ENCODE data around the gene ATP5F1C. TPM values are rescaled to one million over a fixed set of nuclear protein-coding genes. Genes with fewer than 3 reads are reported as not detected.

The ATP5F1C gene
- total RNA-seq, 1 experiment from 2014 or later = 288 TPM

DNA sequence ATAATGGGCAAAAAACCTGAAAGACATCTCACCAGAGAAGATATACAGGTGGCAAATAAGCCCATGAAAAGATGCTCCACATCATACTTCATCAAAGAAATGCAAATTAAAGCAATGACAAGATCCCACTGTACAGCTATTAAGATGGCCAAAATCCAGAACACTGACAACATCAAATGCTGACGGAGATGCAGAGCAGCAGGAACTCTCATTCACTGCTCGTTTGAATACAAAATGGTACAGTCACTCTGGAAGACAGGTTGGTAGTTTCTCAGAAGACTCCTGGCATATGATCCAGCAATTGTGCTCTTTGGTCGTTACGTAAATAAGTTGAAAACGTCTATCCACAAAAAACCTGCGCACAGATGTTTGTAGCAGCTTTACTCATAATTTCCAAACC lies 35.7 kb upstream of the ATP5F1C start:
- ATAC-seq (no peak), DNase-seq (ENCODE audit: low spot score) (no peak)
- Mint-ChIP-seq H3K27ac (no peak overlapping the region), H3K9me3 (0 out of 2 replicates have a peak, but pooled peaks cover 3% of the 10 kb centered on the region), H3K4me3 (no peak overlapping the region), H3K4me1 (no peaks in the 10 kb centered on the region), H3K36me3 (peaks cover 43% of the 10 kb centered on the region), H3K27me3 (ENCODE audit: low read depth) (no peaks in the 10 kb centered on the region)
- TF ChIP-seq GTF2I (CRISPR knock-in tag; conservative IDR thresholded peaks at IDR 0.05) (no peak), EMX1 (CRISPR knock-in tag; IDR thresholded peaks at IDR 0.05) (no peak), ZNF423 (CRISPR knock-in tag; IDR thresholded peaks at IDR 0.05) (no peak), HMGA2 (CRISPR knock-in tag; IDR thresholded peaks at IDR 0.05) (no peak), FOXP1 (CRISPR knock-in tag; IDR thresholded peaks at IDR 0.05; ENCODE audit: borderline replicate concordance) (no peak), NR2C2 (CRISPR knock-in tag; IDR thresholded peaks at IDR 0.05) (no peak), JUN (CRISPR knock-in tag; IDR thresholded peaks at IDR 0.05) (no peak), NFE2L1 (CRISPR knock-in tag; IDR thresholded peaks at IDR 0.05) (no peak), FOXJ3 (CRISPR knock-in tag; IDR thresholded peaks at IDR 0.05; ENCODE audit: borderline replicate concordance) (no peak), SOX15 (CRISPR knock-in tag; IDR thresholded peaks at IDR 0.05) (no peak)
- TF ChIP-seq, protein P1, sequence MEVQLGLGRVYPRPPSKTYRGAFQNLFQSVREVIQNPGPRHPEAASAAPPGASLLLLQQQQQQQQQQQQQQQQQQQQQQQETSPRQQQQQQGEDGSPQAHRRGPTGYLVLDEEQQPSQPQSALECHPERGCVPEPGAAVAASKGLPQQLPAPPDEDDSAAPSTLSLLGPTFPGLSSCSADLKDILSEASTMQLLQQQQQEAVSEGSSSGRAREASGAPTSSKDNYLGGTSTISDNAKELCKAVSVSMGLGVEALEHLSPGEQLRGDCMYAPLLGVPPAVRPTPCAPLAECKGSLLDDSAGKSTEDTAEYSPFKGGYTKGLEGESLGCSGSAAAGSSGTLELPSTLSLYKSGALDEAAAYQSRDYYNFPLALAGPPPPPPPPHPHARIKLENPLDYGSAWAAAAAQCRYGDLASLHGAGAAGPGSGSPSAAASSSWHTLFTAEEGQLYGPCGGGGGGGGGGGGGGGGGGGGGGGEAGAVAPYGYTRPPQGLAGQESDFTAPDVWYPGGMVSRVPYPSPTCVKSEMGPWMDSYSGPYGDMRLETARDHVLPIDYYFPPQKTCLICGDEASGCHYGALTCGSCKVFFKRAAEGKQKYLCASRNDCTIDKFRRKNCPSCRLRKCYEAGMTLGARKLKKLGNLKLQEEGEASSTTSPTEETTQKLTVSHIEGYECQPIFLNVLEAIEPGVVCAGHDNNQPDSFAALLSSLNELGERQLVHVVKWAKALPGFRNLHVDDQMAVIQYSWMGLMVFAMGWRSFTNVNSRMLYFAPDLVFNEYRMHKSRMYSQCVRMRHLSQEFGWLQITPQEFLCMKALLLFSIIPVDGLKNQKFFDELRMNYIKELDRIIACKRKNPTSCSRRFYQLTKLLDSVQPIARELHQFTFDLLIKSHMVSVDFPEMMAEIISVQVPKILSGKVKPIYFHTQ (CRISPR knock-in tag; IDR thresholded peaks at IDR 0.05) = no peak
- TF ChIP-seq, protein P2, sequence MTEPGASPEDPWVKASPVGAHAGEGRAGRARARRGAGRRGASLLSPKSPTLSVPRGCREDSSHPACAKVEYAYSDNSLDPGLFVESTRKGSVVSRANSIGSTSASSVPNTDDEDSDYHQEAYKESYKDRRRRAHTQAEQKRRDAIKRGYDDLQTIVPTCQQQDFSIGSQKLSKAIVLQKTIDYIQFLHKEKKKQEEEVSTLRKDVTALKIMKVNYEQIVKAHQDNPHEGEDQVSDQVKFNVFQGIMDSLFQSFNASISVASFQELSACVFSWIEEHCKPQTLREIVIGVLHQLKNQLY (CRISPR knock-in tag; IDR thresholded peaks at IDR 0.05) = no peak
- TF ChIP-seq, protein P3, sequence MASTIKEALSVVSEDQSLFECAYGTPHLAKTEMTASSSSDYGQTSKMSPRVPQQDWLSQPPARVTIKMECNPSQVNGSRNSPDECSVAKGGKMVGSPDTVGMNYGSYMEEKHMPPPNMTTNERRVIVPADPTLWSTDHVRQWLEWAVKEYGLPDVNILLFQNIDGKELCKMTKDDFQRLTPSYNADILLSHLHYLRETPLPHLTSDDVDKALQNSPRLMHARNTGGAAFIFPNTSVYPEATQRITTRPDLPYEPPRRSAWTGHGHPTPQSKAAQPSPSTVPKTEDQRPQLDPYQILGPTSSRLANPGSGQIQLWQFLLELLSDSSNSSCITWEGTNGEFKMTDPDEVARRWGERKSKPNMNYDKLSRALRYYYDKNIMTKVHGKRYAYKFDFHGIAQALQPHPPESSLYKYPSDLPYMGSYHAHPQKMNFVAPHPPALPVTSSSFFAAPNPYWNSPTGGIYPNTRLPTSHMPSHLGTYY (CRISPR knock-in tag; IDR thresholded peaks at IDR 0.05) = no peak
- TF ChIP-seq, protein P4, sequence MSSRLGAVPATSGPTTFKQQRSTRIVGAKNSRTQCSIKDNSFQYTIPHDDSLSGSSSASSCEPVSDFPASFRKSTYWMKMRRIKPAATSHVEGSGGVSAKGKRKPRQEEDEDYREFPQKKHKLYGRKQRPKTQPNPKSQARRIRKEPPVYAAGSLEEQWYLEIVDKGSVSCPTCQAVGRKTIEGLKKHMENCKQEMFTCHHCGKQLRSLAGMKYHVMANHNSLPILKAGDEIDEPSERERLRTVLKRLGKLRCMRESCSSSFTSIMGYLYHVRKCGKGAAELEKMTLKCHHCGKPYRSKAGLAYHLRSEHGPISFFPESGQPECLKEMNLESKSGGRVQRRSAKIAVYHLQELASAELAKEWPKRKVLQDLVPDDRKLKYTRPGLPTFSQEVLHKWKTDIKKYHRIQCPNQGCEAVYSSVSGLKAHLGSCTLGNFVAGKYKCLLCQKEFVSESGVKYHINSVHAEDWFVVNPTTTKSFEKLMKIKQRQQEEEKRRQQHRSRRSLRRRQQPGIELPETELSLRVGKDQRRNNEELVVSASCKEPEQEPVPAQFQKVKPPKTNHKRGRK (CRISPR knock-in tag; IDR thresholded peaks at IDR 0.05; ENCODE audit: borderline replicate concordance) = no peak
- TF ChIP-seq, protein P5, sequence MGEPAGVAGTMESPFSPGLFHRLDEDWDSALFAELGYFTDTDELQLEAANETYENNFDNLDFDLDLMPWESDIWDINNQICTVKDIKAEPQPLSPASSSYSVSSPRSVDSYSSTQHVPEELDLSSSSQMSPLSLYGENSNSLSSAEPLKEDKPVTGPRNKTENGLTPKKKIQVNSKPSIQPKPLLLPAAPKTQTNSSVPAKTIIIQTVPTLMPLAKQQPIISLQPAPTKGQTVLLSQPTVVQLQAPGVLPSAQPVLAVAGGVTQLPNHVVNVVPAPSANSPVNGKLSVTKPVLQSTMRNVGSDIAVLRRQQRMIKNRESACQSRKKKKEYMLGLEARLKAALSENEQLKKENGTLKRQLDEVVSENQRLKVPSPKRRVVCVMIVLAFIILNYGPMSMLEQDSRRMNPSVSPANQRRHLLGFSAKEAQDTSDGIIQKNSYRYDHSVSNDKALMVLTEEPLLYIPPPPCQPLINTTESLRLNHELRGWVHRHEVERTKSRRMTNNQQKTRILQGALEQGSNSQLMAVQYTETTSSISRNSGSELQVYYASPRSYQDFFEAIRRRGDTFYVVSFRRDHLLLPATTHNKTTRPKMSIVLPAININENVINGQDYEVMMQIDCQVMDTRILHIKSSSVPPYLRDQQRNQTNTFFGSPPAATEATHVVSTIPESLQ (CRISPR knock-in tag; IDR thresholded peaks at IDR 0.05) = no peak
- TF ChIP-seq, protein P6, sequence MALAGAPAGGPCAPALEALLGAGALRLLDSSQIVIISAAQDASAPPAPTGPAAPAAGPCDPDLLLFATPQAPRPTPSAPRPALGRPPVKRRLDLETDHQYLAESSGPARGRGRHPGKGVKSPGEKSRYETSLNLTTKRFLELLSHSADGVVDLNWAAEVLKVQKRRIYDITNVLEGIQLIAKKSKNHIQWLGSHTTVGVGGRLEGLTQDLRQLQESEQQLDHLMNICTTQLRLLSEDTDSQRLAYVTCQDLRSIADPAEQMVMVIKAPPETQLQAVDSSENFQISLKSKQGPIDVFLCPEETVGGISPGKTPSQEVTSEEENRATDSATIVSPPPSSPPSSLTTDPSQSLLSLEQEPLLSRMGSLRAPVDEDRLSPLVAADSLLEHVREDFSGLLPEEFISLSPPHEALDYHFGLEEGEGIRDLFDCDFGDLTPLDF (CRISPR knock-in tag; IDR thresholded peaks at IDR 0.05) = no peak
- ChIA-PET POLR2A (no interaction called here), CTCF (no interaction called here)

DNA sequence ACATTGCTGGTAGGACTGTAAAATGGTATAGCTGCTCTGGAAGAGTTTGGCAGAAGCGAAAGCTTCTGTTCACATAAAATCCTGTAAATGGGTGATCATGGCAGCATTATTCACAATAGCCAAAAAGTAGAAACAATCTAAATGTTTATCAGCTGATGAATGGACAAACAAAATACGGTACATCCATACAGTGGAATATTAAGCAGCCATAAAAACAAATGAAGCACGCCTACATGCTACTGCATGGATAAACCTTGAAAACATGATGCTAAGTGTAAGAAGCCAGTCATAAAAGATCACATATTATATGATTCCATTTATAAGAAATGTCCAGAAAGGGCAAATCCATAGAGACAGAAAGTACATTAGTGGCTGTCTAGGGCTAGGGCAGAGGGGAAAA lies 32.9 kb upstream of the ATP5F1C start:
- CTCF ChIA-PET = no interaction called here
- H3K27me3 Mint-ChIP-seq (ENCODE audit: low read depth) = no peaks in the 10 kb centered on the region
- 0 out of 2 replicates have a peak, but pooled peaks cover 3% of the 10 kb centered on the region for H3K9me3 Mint-ChIP-seq
- no peaks in the 10 kb centered on the region for H3K4me1 Mint-ChIP-seq
- TF ChIP-seq ETV6 (CRISPR knock-in tag; IDR thresholded peaks at IDR 0.05) = no peak
- DNase-seq (ENCODE audit: low spot score) = no peak
- POLR2A ChIA-PET = no interaction called here
- H3K36me3 Mint-ChIP-seq = peaks cover 58% of the 10 kb centered on the region
- ATAC-seq = no peak
- no peak overlapping the region for H3K27ac Mint-ChIP-seq
- H3K4me3 Mint-ChIP-seq = no peak overlapping the region

Data from WTC11 (cell line).